GM19239 (cell line): Measurements from ENCODE around the gene ZBTB7C.

ENCODE experiments used
- DNase-seq: peaks from one replicate; pipeline ENCODE4 v3.0.0; 2011; ENCODE audit warnings: low spot score; ENCODE audit not compliant: insufficient read length
- FAIRE-seq: peaks from 2 replicates; lab custom pipeline; 2011; peaks lifted over from hg19 to GRCh38; lab: Jason Lieb, UNC

Gene ZBTB7C

GRCh38 chr18:48182779-48183178, 226.4 kb downstream of the ZBTB7C start:
- FAIRE-seq = no peak
- no peak for DNase-seq

- FAIRE-seq (no peak), DNase-seq (no peak)
Observed at GRCh38 chr18:48181857-48182256, 227.3 kb downstream of the ZBTB7C start.

- no peak for DNase-seq
- no peak for FAIRE-seq
Observed at GRCh38 chr18:48181087-48181823, 227.9 kb downstream of the ZBTB7C start.

GRCh38 chr18:48179666-48180065, 229.5 kb downstream of the ZBTB7C start:
- DNase-seq (no peak), FAIRE-seq (no peak)

- FAIRE-seq (no peak), DNase-seq (no peak)
Observed at GRCh38 chr18:48179001-48179400, 230.2 kb downstream of the ZBTB7C start.

GRCh38 chr18:48176909-48177308, 232.3 kb downstream of the ZBTB7C start:
- DNase-seq = no peak
- FAIRE-seq = no peak

- DNase-seq = no peak
- no peak for FAIRE-seq
Observed at GRCh38 chr18:48173557-48173956, 235.6 kb downstream of the ZBTB7C start.

GRCh38 chr18:48172226-48173006, 236.8 kb downstream of the ZBTB7C start:
- no peak for DNase-seq
- no peak for FAIRE-seq

- no peak for DNase-seq
- no peak for FAIRE-seq
Observed at GRCh38 chr18:48171490-48172188, 237.5 kb downstream of the ZBTB7C start.

GRCh38 chr18:48170651-48171050, 238.5 kb downstream of the ZBTB7C start:
- DNase-seq (no peak), FAIRE-seq (no peak)

- DNase-seq (no peak), FAIRE-seq (no peak)
Observed at GRCh38 chr18:48168861-48169260, 240.3 kb downstream of the ZBTB7C start.

GRCh38 chr18:48167897-48168253, 241.3 kb downstream of the ZBTB7C start:
- DNase-seq (no peak), FAIRE-seq (no peak)

- FAIRE-seq (no peak), DNase-seq (no peak)
Observed at GRCh38 chr18:48166336-48166875, 242.8 kb downstream of the ZBTB7C start.

GRCh38 chr18:48165111-48165866, 243.9 kb downstream of the ZBTB7C start:
- no peak for DNase-seq

GRCh38 chr18:48164701-48165100, 244.5 kb downstream of the ZBTB7C start:
- no peak for FAIRE-seq
- no peak for DNase-seq

More at GRCh38 chr18:48165111-48165866, 243.9 kb downstream of the ZBTB7C start:
- FAIRE-seq = no peak

- no peak for FAIRE-seq
- no peak for DNase-seq
Observed at GRCh38 chr18:48164116-48164515, 245.1 kb downstream of the ZBTB7C start.

GRCh38 chr18:48163738-48164115, 245.5 kb downstream of the ZBTB7C start:
- DNase-seq (no peak), FAIRE-seq (no peak)

GRCh38 chr18:48162956-48163737, 246.0 kb downstream of the ZBTB7C start:
- FAIRE-seq (no peak), DNase-seq (no peak)

GRCh38 chr18:48161911-48162698, 247.1 kb downstream of the ZBTB7C start:
- DNase-seq (no peak), FAIRE-seq (no peak)
